ENCODE data around the gene CFAP157.

CFAP157 gene

GRCh38 chr9:127707766-127708165 is 978 bp downstream of the CFAP157 start:
- Histone ChIP-seq H3K27me3 (ENCODE audit: control insufficient read depth in 1 of 2, insufficient read depth in 2 of 2, low read length in 2 of 2) (peaks cover 0 to 2% of the 10 kb centered on the region in 2 donors), H3K36me3 (ENCODE audit: control insufficient read depth in 2 of 2, insufficient read depth in 2 of 2, low read length in 2 of 2) (no peaks in the 10 kb centered on the region), H3K4me1 (ENCODE audit: control insufficient read depth, insufficient read depth, low read length) (no peaks in the 10 kb centered on the region), H3K9me3 (ENCODE audit: control insufficient read depth in 2 of 2, low read length in 2 of 2) (no peaks in the 10 kb centered on the region), H3K27ac (ENCODE audit: low read length) (no peak overlapping the region), H3K4me3 (ENCODE audit: low read length in 2 of 2) (no peak overlapping the region), H3K9ac (ENCODE audit: low read length in 2 of 2) (no peak overlapping the region)

GRCh38 chr9:127708952-127709587 is 2.3 kb downstream of the CFAP157 start:
- Histone ChIP-seq H3K9me3 (ENCODE audit: control insufficient read depth in 2 of 2, low read length in 2 of 2) (no peaks in the 10 kb centered on the region), H3K36me3 (ENCODE audit: control insufficient read depth in 2 of 2, insufficient read depth in 2 of 2, low read length in 2 of 2) (no peaks in the 10 kb centered on the region), H3K4me1 (ENCODE audit: control insufficient read depth, insufficient read depth, low read length) (peaks cover 2% of the 10 kb centered on the region), H3K27ac (ENCODE audit: low read length) (no peak overlapping the region), H3K9ac (ENCODE audit: low read length in 2 of 2) (no peak overlapping the region), H3K27me3 (ENCODE audit: control insufficient read depth in 1 of 2, insufficient read depth in 2 of 2, low read length in 2 of 2) (peaks cover 0 to 2% of the 10 kb centered on the region in 2 donors), H3K4me3 (ENCODE audit: low read length in 2 of 2) (no peak overlapping the region)

GRCh38 chr9:127710204-127710783 is 3.5 kb downstream of the CFAP157 start:
- Histone ChIP-seq H3K27ac (ENCODE audit: low read length) (no peak overlapping the region), H3K9ac (ENCODE audit: low read length in 2 of 2) (no peak overlapping the region), H3K4me1 (ENCODE audit: control insufficient read depth, insufficient read depth, low read length) (peaks cover 11% of the 10 kb centered on the region), H3K27me3 (ENCODE audit: control insufficient read depth in 1 of 2, insufficient read depth in 2 of 2, low read length in 2 of 2) (peaks cover 0 to 2% of the 10 kb centered on the region in 2 donors), H3K4me3 (ENCODE audit: low read length in 2 of 2) (no peak overlapping the region), H3K9me3 (ENCODE audit: control insufficient read depth in 2 of 2, low read length in 2 of 2) (no peaks in the 10 kb centered on the region), H3K36me3 (ENCODE audit: control insufficient read depth in 2 of 2, insufficient read depth in 2 of 2, low read length in 2 of 2) (no peaks in the 10 kb centered on the region)

GRCh38 chr9:127711226-127711701 is 4.5 kb downstream of the CFAP157 start:
- no peak overlapping the region for H3K4me3 ChIP-seq (ENCODE audit: low read length in 2 of 2)

GRCh38 chr9:127711831-127712274 is 5.1 kb downstream of the CFAP157 start:
- Histone ChIP-seq H3K27me3 (ENCODE audit: control insufficient read depth in 1 of 2, insufficient read depth in 2 of 2, low read length in 2 of 2) (no peaks in the 10 kb centered on the region), H3K27ac (ENCODE audit: low read length) (no peak overlapping the region), H3K36me3 (ENCODE audit: control insufficient read depth in 2 of 2, insufficient read depth in 2 of 2, low read length in 2 of 2) (no peaks in the 10 kb centered on the region), H3K9me3 (ENCODE audit: control insufficient read depth in 2 of 2, low read length in 2 of 2) (no peaks in the 10 kb centered on the region), H3K4me1 (ENCODE audit: control insufficient read depth, insufficient read depth, low read length) (peaks cover 18% of the 10 kb centered on the region), H3K4me3 (ENCODE audit: low read length in 2 of 2) (no peak overlapping the region), H3K9ac (ENCODE audit: low read length in 2 of 2) (no peak overlapping the region)

More at GRCh38 chr9:127711226-127711701, 4.5 kb downstream of the CFAP157 start:
- no peaks in the 10 kb centered on the region for H3K27me3 ChIP-seq (ENCODE audit: control insufficient read depth in 1 of 2, insufficient read depth in 2 of 2, low read length in 2 of 2)
- no peak overlapping the region for H3K9ac ChIP-seq (ENCODE audit: low read length in 2 of 2)
- no peaks in the 10 kb centered on the region for H3K36me3 ChIP-seq (ENCODE audit: control insufficient read depth in 2 of 2, insufficient read depth in 2 of 2, low read length in 2 of 2)
- H3K27ac ChIP-seq (ENCODE audit: low read length), result no peak overlapping the region
- H3K9me3 ChIP-seq (ENCODE audit: control insufficient read depth in 2 of 2, low read length in 2 of 2), result no peaks in the 10 kb centered on the region
- peaks cover 15% of the 10 kb centered on the region for H3K4me1 ChIP-seq (ENCODE audit: control insufficient read depth, insufficient read depth, low read length)

GRCh38 chr9:127712371-127712770 is 5.6 kb downstream of the CFAP157 start:
- Histone ChIP-seq H3K4me3 (ENCODE audit: low read length in 2 of 2) (no peak overlapping the region), H3K9ac (ENCODE audit: low read length in 2 of 2) (no peak overlapping the region), H3K4me1 (ENCODE audit: control insufficient read depth, insufficient read depth, low read length) (peaks cover 18% of the 10 kb centered on the region), H3K27me3 (ENCODE audit: control insufficient read depth in 1 of 2, insufficient read depth in 2 of 2, low read length in 2 of 2) (no peaks in the 10 kb centered on the region), H3K9me3 (ENCODE audit: control insufficient read depth in 2 of 2, low read length in 2 of 2) (no peaks in the 10 kb centered on the region), H3K27ac (ENCODE audit: low read length) (no peak overlapping the region), H3K36me3 (ENCODE audit: control insufficient read depth in 2 of 2, insufficient read depth in 2 of 2, low read length in 2 of 2) (no peaks in the 10 kb centered on the region)

- no peak overlapping the region for H3K27ac ChIP-seq (ENCODE audit: low read length)
- H3K9me3 ChIP-seq (ENCODE audit: control insufficient read depth in 2 of 2, low read length in 2 of 2), result no peaks in the 10 kb centered on the region
- no peaks in the 10 kb centered on the region for H3K36me3 ChIP-seq (ENCODE audit: control insufficient read depth in 2 of 2, insufficient read depth in 2 of 2, low read length in 2 of 2)
- H3K4me1 ChIP-seq (ENCODE audit: control insufficient read depth, insufficient read depth, low read length), result peaks cover 18% of the 10 kb centered on the region
- no peak overlapping the region for H3K9ac ChIP-seq (ENCODE audit: low read length in 2 of 2)
- H3K27me3 ChIP-seq (ENCODE audit: control insufficient read depth in 1 of 2, insufficient read depth in 2 of 2, low read length in 2 of 2), result no peaks in the 10 kb centered on the region
- no peak overlapping the region for H3K4me3 ChIP-seq (ENCODE audit: low read length in 2 of 2)
Measured at GRCh38 chr9:127712867-127713266, 6.1 kb downstream of the CFAP157 start.

GRCh38 chr9:127714020-127714750 is 7.4 kb downstream of the CFAP157 start:
- H3K36me3 ChIP-seq (ENCODE audit: control insufficient read depth in 2 of 2, insufficient read depth in 2 of 2, low read length in 2 of 2), result no peaks in the 10 kb centered on the region
- no peaks in the 10 kb centered on the region for H3K27me3 ChIP-seq (ENCODE audit: control insufficient read depth in 1 of 2, insufficient read depth in 2 of 2, low read length in 2 of 2)
- H3K4me3 ChIP-seq (ENCODE audit: low read length in 2 of 2), result peak overlapping the region; percentile 62 to 94
- peaks cover 18% of the 10 kb centered on the region for H3K4me1 ChIP-seq (ENCODE audit: control insufficient read depth, insufficient read depth, low read length)
- no peaks in the 10 kb centered on the region for H3K9me3 ChIP-seq (ENCODE audit: control insufficient read depth in 2 of 2, low read length in 2 of 2)
- H3K27ac ChIP-seq (ENCODE audit: low read length), result no peak overlapping the region
- peak overlapping the region in 1 of 2 donors; percentile 21 for H3K9ac ChIP-seq (ENCODE audit: low read length in 2 of 2)

GRCh38 chr9:127714951-127715469 is 8.2 kb downstream of the CFAP157 start:
- H3K9ac ChIP-seq (ENCODE audit: low read length in 2 of 2), result peak overlapping the region; percentile 76 to 84

GRCh38 chr9:127715470-127716337 is 8.9 kb downstream of the CFAP157 start, which contains the start of the genes PTRH1 and TTC16:
TSS of gene PTRH1 (minus strand) at chr9:127715663. CDS start at chr9:127715639, 24 bp downstream.
TSS of gene TTC16 (plus strand) at chr9:127716079. CDS start at chr9:127716146, 67 bp downstream.
- Histone ChIP-seq H3K27ac (ENCODE audit: low read length) (peak within 1 kb of the TSS; percentile 79), H3K9me3 (ENCODE audit: control insufficient read depth in 2 of 2, low read length in 2 of 2) (no peaks in the 10 kb centered on the region), H3K36me3 (ENCODE audit: control insufficient read depth in 2 of 2, insufficient read depth in 2 of 2, low read length in 2 of 2) (no peaks in the 10 kb centered on the region), H3K4me1 (ENCODE audit: control insufficient read depth, insufficient read depth, low read length) (peaks cover 18% of the 10 kb centered on the region), H3K27me3 (ENCODE audit: control insufficient read depth in 1 of 2, insufficient read depth in 2 of 2, low read length in 2 of 2) (no peaks in the 10 kb centered on the region), H3K4me3 (ENCODE audit: low read length in 2 of 2) (peak within 1 kb of the TSS; percentile 88 to 94), H3K9ac (ENCODE audit: low read length in 2 of 2) (peak within 1 kb of the TSS; percentile 78 to 84)

More at GRCh38 chr9:127714951-127715469, 8.2 kb downstream of the CFAP157 start:
- Histone ChIP-seq H3K27me3 (ENCODE audit: control insufficient read depth in 1 of 2, insufficient read depth in 2 of 2, low read length in 2 of 2) (no peaks in the 10 kb centered on the region), H3K27ac (ENCODE audit: low read length) (peak overlapping the region; percentile 79), H3K4me1 (ENCODE audit: control insufficient read depth, insufficient read depth, low read length) (peaks cover 18% of the 10 kb centered on the region), H3K36me3 (ENCODE audit: control insufficient read depth in 2 of 2, insufficient read depth in 2 of 2, low read length in 2 of 2) (no peaks in the 10 kb centered on the region), H3K4me3 (ENCODE audit: low read length in 2 of 2) (peak overlapping the region; percentile 88 to 94), H3K9me3 (ENCODE audit: control insufficient read depth in 2 of 2, low read length in 2 of 2) (no peaks in the 10 kb centered on the region)

All from stomach smooth muscle (tissue), 2 donors.